ENCODE data around the gene FILIP1L.

Gene FILIP1L

DNA sequence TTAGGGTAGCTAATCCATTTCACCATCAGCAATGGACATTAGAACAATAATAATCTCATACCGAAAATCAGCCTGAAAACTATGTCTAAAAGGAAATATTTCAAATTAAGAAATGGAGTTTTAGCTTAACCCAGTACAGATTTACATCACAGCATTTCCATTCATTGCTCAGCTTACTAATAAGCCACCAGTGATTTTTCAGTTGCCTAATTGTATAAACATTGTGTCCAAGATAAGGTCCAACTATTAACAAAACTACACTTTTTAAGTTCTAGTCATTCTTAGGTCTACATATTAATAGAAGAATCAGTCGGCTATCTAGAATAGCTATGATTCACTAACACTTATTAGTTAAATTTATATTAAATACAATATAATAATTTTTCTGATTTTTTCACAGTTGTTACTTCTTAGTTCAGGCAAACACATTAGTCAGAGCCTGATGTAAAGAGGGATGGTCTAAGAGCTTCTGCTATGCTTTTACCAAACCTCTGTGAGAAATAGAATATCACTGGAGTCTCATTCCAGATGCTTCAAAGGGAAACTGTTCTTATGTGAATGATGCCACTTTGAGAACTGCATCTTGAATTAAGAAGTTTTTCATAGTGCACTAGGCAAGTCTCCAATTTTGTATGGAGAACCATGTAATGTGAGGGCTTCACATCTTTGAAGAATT is 222.6 kb downstream of the FILIP1L start:
- no peaks in the 10 kb centered on the region for H3K27me3 Mint-ChIP-seq
- no peak for DNase-seq (ENCODE audit: low spot score in 2 of 2)
- no peaks in the 10 kb centered on the region for H3K36me3 Mint-ChIP-seq (ENCODE audit: insufficient read depth)
- no peak overlapping the region for H3K4me3 Mint-ChIP-seq
- no peak for ATAC-seq (replicated peaks; ENCODE audit: extremely low read depth, poor library complexity, severe bottlenecking)
- H3K9me3 Mint-ChIP-seq, result no peaks in the 10 kb centered on the region
- H3K4me1 Mint-ChIP-seq, result peaks cover 5% of the 10 kb centered on the region
- H3K27ac Mint-ChIP-seq (ENCODE audit: low read depth), result no peak overlapping the region

DNA sequence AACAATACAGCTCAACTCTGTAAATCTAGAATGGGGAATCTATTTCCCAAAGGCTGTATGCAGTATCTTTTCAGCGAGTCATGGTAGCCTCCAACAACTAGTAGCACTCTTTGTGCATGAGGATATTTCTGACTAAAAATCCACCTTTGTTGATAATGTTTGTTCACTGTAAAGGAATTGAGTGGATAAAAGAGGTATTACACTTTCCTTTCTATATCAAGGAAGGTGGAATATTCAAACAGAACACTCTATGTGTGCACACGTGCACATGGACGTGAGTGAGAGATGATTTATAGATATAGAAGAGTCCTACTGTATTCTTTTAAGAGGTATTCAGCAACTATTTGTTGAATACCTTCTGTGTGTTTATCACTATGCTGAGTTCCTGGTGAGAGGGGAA is 228.4 kb downstream of the FILIP1L start:
- no peaks in the 10 kb centered on the region for H3K27me3 Mint-ChIP-seq
- H3K9me3 Mint-ChIP-seq, result no peaks in the 10 kb centered on the region
- H3K27ac Mint-ChIP-seq (ENCODE audit: low read depth), result no peak overlapping the region
- no peaks in the 10 kb centered on the region for H3K36me3 Mint-ChIP-seq (ENCODE audit: insufficient read depth)
- peaks cover 20% of the 10 kb centered on the region for H3K4me1 Mint-ChIP-seq
- no peak overlapping the region for H3K4me3 Mint-ChIP-seq
- ATAC-seq (replicated peaks; ENCODE audit: extremely low read depth, poor library complexity, severe bottlenecking) (no peak), DNase-seq (ENCODE audit: low spot score in 2 of 2) (no peak)

DNA sequence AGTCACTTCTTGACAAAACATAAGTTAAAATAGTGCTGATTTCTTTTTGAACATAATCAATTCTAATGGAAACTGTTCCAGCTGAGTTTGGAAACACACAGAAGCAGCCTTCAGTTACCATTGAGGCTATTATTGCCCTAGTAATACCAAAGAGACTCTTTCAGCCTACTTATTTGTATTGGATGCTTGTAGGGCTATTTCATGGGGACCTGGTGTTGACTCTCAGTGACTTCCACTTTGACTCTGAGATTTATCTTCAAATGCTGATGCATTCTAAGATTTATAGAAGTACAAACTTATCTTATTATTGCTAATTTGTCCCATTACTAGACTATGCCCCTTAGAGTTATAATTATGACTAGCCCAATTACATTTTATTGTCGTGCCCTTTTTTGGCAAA is 229.2 kb downstream of the FILIP1L start:
- no peaks in the 10 kb centered on the region for H3K36me3 Mint-ChIP-seq (ENCODE audit: insufficient read depth)
- no peaks in the 10 kb centered on the region for H3K27me3 Mint-ChIP-seq
- H3K4me3 Mint-ChIP-seq, result no peak overlapping the region
- DNase-seq (ENCODE audit: low spot score in 2 of 2) (no peak), ATAC-seq (replicated peaks; ENCODE audit: extremely low read depth, poor library complexity, severe bottlenecking) (no peak)
- no peaks in the 10 kb centered on the region for H3K9me3 Mint-ChIP-seq
- no peak overlapping the region for H3K27ac Mint-ChIP-seq (ENCODE audit: low read depth)
- peaks cover 20% of the 10 kb centered on the region for H3K4me1 Mint-ChIP-seq

DNA sequence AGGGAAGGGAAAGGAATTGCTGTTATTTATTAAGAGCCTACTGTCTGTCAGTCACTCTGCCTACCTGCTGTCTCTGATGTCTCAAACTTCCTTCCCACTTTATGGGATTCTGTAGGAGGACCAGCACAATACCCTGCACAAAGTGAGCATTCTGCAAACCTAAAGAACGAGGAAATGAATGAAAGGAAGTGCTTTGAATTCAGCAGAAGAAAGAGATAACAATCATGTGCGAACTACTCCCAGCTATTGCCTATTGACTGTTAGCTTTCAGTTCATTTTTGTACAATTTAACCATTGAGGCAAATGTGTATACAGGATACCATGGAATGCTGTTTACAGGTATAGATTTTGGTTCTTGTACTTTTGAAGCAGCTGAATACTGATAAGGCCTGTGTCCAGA is 229.8 kb downstream of the FILIP1L start:
- H3K9me3 Mint-ChIP-seq, result no peaks in the 10 kb centered on the region
- no peak overlapping the region for H3K4me3 Mint-ChIP-seq
- ATAC-seq (replicated peaks; ENCODE audit: extremely low read depth, poor library complexity, severe bottlenecking) (no peak), DNase-seq (ENCODE audit: low spot score in 2 of 2) (no peak)
- no peak overlapping the region for H3K27ac Mint-ChIP-seq (ENCODE audit: low read depth)
- H3K4me1 Mint-ChIP-seq, result peaks cover 20% of the 10 kb centered on the region
- H3K36me3 Mint-ChIP-seq (ENCODE audit: insufficient read depth), result no peaks in the 10 kb centered on the region
- no peaks in the 10 kb centered on the region for H3K27me3 Mint-ChIP-seq

DNA sequence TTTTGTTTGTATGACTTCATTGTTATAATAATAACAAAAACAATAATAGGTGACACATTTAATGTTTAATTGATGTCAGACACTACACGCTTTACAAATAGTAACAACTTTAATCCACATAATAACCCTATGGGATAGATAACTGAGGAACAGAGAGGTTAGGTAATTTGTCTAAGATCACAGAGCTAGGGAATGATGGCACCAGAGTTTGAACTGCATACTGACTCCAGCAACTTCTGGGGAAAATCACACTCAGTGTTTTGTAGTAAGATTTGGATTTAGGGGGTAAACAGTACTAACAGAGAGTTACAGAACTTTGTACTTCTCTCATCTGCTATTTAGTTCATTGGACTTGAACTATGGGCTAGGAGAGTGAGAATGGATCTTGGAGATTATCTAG is 230.6 kb downstream of the FILIP1L start:
- H3K36me3 Mint-ChIP-seq (ENCODE audit: insufficient read depth), result no peaks in the 10 kb centered on the region
- no peaks in the 10 kb centered on the region for H3K27me3 Mint-ChIP-seq
- ATAC-seq (replicated peaks; ENCODE audit: extremely low read depth, poor library complexity, severe bottlenecking) (no peak), DNase-seq (ENCODE audit: low spot score in 2 of 2) (no peak)
- no peak overlapping the region for H3K4me3 Mint-ChIP-seq
- no peak overlapping the region for H3K27ac Mint-ChIP-seq (ENCODE audit: low read depth)
- H3K4me1 Mint-ChIP-seq, result peaks cover 21% of the 10 kb centered on the region
- H3K9me3 Mint-ChIP-seq, result no peaks in the 10 kb centered on the region

DNA sequence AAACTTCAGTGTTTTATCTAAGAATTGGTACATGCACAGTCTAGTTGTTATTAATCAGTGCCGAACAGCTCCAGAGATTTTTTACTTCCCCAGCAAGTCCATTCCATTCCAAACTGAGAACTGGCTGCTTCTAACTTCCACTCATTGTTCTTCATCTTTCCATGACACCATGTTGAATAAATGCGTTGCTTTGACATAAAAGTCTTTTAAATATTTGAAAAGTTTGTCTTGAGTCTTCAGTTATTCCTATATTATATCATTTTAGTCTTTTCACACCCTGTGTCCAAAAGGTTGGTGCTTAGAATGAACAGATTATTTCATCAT is 231.2 kb downstream of the FILIP1L start:
- ATAC-seq (replicated peaks; ENCODE audit: extremely low read depth, poor library complexity, severe bottlenecking) (no peak), DNase-seq (ENCODE audit: low spot score in 2 of 2) (no peak)
- Mint-ChIP-seq H3K4me3 (no peak overlapping the region), H3K4me1 (peaks cover 27% of the 10 kb centered on the region), H3K27ac (ENCODE audit: low read depth) (no peak overlapping the region), H3K27me3 (no peaks in the 10 kb centered on the region), H3K9me3 (no peaks in the 10 kb centered on the region), H3K36me3 (ENCODE audit: insufficient read depth) (no peaks in the 10 kb centered on the region)

DNA sequence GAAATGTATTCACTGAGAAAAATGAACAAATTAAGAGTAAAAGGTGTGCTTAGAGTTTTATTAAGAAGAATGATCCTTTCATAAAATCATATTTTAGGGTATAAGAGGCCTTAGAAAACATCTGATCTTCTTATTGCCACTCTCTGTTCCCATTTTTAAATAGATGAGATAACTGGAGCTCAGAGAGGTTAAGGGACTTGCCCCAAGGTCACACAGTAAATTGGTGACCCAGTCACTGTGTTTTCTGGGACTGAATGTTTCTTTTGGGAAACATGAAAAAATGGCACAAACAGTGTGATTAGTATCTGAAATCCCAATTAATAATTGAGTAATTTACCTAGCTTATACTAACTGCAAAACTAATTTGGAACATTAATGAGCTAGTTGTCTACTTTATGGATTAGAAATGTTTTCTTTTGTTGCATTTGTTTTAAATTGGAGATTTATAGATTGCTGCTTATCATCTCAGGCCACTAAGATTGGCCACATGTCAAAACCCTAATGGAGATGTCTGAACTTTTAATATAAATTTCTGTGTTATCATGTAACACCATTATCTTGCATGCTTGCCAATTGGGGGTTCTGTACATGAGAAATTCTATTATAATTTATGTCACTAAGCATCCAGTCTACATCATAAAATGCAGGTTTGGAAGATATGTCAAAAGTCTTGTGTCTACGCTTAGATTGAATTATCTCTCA is 231.7 kb downstream of the FILIP1L start:
- Mint-ChIP-seq H3K4me3 (no peak overlapping the region), H3K27ac (ENCODE audit: low read depth) (no peak overlapping the region), H3K36me3 (ENCODE audit: insufficient read depth) (no peaks in the 10 kb centered on the region), H3K4me1 (peaks cover 32% of the 10 kb centered on the region), H3K9me3 (no peaks in the 10 kb centered on the region), H3K27me3 (no peaks in the 10 kb centered on the region)
- ATAC-seq (replicated peaks; ENCODE audit: extremely low read depth, poor library complexity, severe bottlenecking) (no peak), DNase-seq (ENCODE audit: low spot score in 2 of 2) (no peak)

DNA sequence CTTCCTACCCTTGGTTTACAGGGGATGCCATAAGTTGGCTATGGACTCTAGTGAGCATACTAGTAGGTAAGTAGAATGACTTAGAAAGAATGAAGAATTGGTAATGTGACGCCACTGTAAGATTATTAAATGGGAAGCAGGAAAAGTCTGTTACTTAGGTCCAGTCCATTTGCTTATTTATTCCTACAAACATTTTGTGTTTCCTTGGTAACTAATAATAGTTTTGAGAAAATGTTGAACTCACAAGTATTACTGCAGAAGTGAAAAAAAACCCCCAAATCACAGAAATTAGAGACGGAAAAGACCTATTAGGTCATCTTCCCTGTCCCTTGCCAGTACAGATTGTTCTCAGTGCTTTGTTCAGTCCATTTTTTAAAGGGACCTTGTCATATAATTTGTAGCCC is 233.2 kb downstream of the FILIP1L start:
- DNase-seq (ENCODE audit: low spot score in 2 of 2), result no peak
- H3K36me3 Mint-ChIP-seq (ENCODE audit: insufficient read depth), result no peaks in the 10 kb centered on the region
- H3K27ac Mint-ChIP-seq (ENCODE audit: low read depth), result no peak overlapping the region
- H3K27me3 Mint-ChIP-seq, result no peaks in the 10 kb centered on the region
- H3K4me1 Mint-ChIP-seq, result peaks cover 33% of the 10 kb centered on the region
- no peak for ATAC-seq (replicated peaks; ENCODE audit: extremely low read depth, poor library complexity, severe bottlenecking)
- no peak overlapping the region for H3K4me3 Mint-ChIP-seq
- H3K9me3 Mint-ChIP-seq, result no peaks in the 10 kb centered on the region

DNA sequence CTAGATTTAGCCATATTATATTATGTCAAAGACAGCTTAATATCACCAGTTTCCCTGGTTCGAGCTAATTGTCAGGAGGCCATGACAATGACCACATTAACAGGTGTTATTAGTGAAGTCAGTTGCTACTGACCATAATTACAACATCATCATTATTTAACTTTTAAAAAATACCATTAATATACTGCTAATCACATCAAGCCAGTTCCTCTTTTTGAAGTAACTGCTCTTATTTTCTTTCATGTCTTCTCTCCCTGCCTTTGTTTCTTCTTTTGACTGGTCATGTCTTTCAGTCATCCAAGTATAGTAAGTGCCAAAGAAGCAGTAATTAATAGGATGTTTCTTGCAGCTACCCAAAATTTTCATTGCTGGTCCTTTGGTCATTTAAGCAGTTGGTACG is 235.0 kb downstream of the FILIP1L start:
- no peak for ATAC-seq (replicated peaks; ENCODE audit: extremely low read depth, poor library complexity, severe bottlenecking)
- no peak overlapping the region for H3K4me3 Mint-ChIP-seq
- no peaks in the 10 kb centered on the region for H3K36me3 Mint-ChIP-seq (ENCODE audit: insufficient read depth)
- no peaks in the 10 kb centered on the region for H3K27me3 Mint-ChIP-seq
- H3K27ac Mint-ChIP-seq (ENCODE audit: low read depth), result no peak overlapping the region
- no peaks in the 10 kb centered on the region for H3K9me3 Mint-ChIP-seq
- H3K4me1 Mint-ChIP-seq, result peaks cover 21% of the 10 kb centered on the region
- DNase-seq (ENCODE audit: low spot score in 2 of 2), result no peak

DNA sequence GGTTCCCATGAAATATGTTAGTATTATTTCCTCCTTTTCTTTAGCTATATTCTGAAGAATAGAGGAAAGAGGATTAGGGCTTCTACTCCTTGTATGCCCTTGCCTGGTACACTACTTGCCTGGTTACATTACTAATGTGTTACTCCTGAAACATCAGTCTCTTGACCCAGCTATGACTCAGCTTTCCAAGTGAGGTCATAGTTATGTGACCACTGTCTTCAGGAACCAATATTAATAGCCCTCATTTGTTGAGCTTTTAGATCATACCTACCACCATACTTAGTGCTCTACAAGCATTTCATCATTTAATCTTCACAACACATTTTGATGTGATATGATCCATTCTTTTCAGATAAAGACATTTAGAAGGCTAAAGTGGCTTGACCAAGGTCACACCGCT is 236.3 kb downstream of the FILIP1L start:
- ATAC-seq (replicated peaks; ENCODE audit: extremely low read depth, poor library complexity, severe bottlenecking) (no peak), DNase-seq (ENCODE audit: low spot score in 2 of 2) (no peak)
- no peaks in the 10 kb centered on the region for H3K27me3 Mint-ChIP-seq
- H3K27ac Mint-ChIP-seq (ENCODE audit: low read depth), result no peak overlapping the region
- H3K36me3 Mint-ChIP-seq (ENCODE audit: insufficient read depth), result no peaks in the 10 kb centered on the region
- no peaks in the 10 kb centered on the region for H3K9me3 Mint-ChIP-seq
- H3K4me3 Mint-ChIP-seq, result no peak overlapping the region
- H3K4me1 Mint-ChIP-seq, result peaks cover 13% of the 10 kb centered on the region

DNA sequence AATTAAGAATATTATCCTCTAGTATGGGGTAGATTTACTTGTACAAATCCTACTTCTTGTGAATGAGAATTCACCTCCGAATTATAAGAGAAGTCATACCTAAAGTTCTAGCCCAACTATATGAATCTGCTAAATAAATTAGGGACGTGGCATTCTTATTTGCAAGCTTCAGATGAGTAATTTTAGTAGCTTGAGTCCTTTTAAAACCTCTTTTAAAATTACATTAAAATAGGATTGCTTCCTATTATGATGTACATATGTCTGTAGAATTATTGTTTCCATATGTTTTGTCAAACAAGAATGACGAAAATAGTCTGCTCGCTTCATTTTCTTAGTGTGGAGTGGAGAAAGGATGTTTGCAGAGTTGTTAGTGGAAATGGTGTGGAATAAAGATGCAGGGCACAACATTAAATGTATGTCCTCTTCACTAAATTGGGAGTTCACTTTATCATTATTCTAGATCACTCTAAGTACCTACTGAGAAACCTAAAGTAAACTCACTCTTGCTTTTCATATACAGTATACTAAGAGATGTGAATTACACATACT is 237.2 kb downstream of the FILIP1L start:
- H3K4me1 Mint-ChIP-seq, result peaks cover 13% of the 10 kb centered on the region
- H3K27me3 Mint-ChIP-seq, result no peaks in the 10 kb centered on the region
- ATAC-seq (replicated peaks; ENCODE audit: extremely low read depth, poor library complexity, severe bottlenecking) (no peak), DNase-seq (ENCODE audit: low spot score in 2 of 2) (no peak)
- H3K27ac Mint-ChIP-seq (ENCODE audit: low read depth), result no peak overlapping the region
- no peaks in the 10 kb centered on the region for H3K9me3 Mint-ChIP-seq
- H3K36me3 Mint-ChIP-seq (ENCODE audit: insufficient read depth), result no peaks in the 10 kb centered on the region
- H3K4me3 Mint-ChIP-seq, result peak overlapping the region; percentile 69

DNA sequence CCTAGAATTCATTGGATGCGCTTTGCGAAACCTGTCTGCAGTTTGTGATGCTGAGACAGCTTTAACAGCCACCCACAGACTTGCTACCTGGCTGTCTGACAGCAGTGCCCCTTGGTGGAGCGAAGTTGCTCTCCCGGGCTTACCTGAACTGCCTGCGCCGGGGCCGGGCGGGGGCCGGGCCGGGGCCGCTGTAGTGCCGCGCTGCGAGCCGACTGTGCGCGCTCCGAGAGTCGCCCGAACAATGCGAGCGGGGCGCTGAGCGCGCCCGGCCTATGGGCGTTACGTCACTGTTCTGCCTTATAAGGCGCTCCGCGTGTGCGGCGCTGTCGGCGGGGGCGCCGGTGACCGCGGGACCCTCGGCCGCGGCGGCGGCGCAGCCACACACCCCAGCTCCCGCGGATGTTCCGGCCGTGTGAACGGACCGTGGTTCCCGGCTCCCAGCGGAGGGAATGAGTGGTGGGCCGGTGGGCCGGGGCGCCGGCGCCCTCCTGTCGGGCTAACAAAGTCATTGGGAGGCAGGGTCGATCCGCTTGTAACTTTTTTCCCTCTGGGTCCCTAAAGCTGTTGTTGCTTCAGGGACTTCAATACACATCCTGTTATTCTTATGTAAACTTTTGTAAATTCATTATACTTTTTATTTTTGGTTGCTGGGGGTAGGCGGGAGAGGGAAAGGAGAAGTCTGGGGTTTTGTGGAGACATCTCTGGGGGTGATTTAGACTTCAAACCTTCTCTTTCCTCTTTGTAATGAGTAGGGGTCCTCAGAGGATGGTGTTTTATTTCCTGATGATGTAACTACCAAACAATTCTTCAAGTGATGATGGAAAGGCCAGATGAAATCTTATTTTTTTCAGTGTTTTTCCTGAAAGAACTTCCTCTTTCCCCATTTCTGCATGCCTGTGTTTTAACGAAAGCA is 238.1 kb downstream of the FILIP1L start:
- DNase-seq (ENCODE audit: low spot score in 2 of 2) (peak; percentile 33 to 39), ATAC-seq (replicated peaks; ENCODE audit: extremely low read depth, poor library complexity, severe bottlenecking) (peak; percentile 90)
- Mint-ChIP-seq H3K4me3 (peak overlapping the region; percentile 69), H3K9me3 (no peaks in the 10 kb centered on the region), H3K36me3 (ENCODE audit: insufficient read depth) (peaks cover 2% of the 10 kb centered on the region), H3K27ac (ENCODE audit: low read depth) (peak overlapping the region; percentile 57), H3K27me3 (no peaks in the 10 kb centered on the region), H3K4me1 (peaks cover 13% of the 10 kb centered on the region)
